ENCODE results near the gene HS3ST6.
"Not testable (repeated sequence)": the region's sequence is repeated elsewhere in the genome, so short reads cannot be mapped to it uniquely, and the experiment has no call there.

Gene HS3ST6

DNA sequence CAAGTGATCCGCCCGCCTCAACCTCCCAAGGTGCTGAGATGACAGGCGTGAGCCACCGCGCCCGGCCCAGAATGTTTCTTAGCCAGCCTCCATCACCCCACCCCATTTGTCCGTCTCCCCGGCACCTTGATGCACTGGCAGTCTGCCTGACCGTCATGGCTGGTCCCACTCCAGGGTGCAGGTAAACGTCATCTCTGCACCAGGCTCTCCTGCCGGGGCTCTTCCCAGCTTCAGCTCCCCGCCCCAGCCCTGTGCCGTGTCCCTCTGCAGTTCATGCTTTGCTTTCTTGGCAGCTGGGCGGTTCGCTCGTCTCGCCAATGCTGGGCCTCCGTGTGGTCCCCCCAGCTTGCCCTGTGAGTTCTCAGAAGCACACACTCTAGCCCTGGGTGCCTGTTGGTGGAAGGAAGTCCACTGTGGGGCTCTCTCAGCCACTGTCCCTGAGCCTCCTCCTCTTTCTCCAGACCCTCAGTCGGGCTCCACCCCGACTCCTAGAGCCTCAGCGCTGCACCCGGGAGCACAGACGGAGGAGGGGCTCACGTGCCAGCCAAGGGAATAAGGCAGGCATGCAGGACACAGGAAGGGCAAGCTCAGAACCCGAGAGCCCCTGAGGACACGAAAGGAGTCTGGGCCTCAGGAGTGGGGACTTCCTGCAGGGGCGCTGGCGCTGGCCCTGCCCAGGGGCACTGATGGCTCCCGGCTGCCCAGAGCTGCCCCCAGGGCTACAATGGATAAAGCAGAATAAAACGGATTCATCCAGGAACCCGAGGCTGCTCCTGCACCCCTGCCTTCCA lies 12.0 kb downstream of the HS3ST6 start:
- DNase-seq: no peak

DNA sequence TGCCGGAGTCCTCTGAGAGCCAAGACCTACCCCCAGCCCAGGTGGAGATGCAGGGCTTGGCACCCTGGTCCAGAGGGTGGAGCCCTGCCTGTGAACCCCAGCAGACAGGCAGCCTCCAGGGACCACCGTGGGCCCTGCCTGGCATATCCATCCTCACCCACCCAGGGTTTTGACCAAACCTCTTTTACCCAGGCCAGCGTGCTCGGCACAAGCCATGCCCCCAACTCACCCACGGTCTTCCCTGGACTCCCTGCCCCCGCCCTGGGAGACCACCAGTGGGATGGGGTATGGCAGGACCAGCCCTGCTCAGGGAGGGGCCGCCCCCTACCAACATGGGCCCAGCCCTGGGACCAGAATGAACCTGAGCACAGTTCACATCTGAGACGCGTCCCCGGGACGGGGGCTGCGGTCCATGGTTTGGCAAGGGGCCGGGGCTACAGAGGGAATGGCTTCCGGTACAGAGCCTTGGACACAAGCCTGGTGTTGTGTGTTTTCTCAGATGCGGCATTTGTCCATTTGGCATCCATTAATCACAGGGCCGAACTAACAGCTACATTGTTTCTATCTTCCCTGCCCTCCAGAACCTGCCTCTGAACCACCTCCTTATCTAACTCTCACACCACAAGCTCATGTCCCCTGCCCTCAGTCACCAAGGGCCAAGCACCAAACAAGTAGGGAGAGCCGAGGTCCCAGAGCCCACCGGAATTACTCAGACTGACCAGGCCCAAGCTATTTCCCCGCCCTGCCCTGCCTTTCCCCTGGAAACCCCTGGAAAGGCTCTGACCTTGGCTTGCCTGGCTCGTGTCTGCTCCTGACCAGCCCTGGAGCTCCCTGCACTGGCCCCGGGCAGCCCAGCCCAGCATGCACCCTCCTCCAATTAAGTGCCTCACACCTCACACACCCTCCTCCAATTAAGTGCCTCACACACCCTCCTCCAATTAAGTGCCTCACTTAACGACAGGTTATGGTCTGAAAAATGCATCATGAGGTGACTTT lies 14.1 kb downstream of the HS3ST6 start:
- DNase-seq: no peak

DNA sequence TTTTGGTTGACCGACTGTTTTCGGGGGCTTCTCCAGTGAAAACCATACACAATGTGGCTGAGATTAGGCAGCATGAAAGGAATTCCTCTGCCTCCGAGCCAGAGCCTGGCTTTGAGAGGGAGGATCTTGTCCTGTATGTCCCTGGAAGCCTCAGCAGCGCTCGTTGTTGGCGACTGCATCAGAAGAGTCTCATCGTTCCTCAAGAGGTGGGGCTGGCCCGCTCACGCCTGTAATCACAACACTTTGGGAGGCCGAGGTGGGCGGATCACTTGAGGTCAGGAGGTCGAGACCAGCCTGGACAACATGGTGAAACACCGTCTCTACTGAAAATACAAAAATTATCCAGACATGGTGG lies 15.0 kb downstream of the HS3ST6 start:
- no peak for DNase-seq

DNA sequence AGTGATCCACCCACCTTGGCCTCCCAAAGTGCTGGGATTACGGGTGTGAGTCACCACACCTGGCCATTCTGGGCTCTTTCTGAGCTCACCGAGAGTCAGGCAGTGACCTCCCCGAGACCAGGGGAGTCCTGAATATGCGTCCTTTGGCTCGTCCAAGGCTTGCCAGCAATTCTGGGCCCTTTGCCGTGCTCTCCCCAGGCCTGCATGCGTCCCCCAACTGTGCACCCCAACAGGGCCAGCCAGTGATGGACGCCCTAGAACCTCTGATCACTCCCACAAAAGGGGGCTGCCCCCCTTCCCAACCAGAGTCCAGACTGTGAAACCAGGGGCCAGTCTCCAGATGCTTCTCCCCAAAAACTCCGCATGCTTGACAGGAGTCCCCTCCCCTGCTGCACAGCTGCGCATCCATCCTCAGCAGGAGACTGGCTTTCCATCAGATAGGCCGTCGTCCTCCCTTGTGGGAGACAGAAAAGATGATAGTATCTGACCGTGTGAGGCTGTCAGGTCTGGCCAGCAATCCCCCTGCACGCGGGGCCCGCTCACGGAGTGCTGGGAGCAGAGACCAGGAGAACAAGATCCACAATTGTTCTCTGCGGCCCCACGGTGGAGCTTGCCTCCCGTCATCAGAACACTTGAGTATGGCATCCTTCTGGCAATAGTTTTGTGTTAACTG lies 15.5 kb downstream of the HS3ST6 start:
- no peak for DNase-seq

DNA sequence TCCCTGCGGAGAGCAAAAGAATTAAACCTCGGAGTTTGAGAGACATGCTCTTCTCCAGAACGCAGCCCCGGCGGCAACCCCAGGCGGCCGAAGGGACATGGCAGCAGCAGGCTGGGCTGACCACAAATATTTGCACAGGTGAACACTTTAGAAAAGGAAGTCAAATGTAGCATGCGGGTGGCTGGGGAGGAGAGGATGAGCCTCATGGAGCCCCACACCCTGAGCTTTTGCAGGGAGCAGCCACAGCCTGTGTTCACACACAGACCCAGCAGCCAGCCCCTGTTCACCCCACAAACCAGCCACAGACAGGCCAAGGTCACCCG lies 17.8 kb downstream of the HS3ST6 start:
- no peak for DNase-seq

DNA sequence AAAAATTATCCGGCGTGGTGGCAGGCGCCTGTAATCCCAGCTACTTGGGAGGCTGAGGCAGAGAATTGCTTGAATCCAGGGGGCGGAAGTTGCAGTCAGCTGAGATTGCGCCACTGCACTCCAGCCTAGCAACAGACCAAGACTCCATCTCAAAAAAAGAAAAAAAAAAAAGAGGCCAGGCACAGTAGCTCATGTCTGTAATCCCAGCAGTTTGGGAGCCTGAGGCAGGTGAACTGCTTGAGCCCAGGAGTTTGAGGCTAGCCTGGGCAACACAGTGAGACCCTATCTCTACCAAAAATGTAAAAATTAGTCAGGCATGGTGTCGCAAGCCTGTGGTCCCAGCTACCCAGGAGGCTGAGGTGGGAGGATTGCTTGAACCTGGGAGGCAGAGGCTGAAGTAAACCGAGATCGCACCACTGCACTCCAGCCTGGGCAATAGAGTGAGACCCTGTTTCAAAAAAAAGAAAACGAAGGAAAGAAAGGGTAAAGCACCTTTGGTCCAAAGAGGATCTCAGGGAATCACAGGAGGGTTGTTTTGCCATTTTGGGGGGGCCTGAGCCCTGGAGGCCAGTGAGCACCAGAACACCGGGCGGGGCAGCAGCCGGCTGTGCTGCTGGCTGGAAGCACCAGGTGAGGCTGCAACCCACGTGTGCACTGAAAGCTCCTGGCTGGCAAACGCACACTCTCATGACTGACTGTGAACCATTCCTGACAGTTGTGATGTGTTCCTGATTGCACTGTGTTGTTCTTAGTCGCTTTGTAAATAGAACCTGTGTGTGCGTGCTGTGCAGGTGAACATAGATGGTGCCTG lies 18.4 kb downstream of the HS3ST6 start:
- no peak for DNase-seq

DNA sequence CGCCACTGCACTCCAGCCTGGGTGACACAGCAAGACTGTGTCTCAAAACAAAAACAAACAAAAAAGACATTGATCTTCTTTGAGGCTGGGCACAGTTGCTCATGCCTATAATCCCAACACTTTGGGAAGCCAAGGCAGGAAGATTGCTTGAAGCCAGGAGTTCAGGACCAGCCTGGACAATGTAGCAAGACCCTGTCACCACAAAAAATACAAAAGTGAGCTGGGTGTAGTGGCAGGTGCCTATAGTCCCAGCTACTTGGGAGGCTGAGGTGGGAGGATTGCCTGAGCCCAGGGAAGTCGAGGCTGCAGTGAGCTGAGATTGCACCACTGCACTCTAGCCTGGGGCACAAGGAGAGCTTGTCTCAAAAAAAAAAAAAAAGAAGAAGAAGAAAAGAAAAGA lies 20.5 kb downstream of the HS3ST6 start:
- not testable (repeated sequence) for DNase-seq

DNA sequence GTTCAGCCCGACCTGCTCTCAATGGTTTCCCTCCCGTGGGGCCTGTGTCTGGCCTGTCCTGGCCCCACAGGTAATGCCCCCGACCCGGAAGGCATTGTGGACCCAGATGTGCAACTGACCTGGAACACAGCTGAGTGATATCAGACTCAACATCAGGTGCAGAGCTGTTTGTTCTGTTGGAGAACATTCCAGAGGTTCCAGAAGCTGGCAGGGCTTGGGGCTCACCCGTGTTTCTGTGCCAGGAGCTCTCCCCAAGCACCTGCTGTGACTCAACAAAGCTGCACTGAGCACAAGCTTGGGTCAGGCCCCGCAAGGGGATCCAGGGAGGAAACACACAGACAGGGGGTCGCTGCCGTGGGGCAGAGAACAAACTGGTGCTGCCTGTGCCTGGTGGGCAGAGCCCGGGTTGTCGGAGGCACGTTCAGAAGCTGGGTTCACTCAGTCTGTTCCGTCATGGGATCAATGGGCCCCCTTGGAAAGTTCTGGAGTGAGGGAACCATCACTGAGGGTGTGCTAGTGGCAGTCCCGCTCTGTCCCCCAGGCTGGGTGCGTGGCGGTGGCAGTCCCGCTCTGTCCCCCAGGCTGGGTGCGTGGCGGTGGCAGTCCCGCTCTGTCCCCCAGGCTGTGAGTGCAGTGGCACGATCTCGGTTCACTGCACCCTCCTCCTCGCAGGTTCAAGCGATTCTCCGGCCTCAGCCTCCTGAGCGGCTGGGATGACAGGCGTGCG lies 22.1 kb downstream of the HS3ST6 start:
- DNase-seq: no peak

DNA sequence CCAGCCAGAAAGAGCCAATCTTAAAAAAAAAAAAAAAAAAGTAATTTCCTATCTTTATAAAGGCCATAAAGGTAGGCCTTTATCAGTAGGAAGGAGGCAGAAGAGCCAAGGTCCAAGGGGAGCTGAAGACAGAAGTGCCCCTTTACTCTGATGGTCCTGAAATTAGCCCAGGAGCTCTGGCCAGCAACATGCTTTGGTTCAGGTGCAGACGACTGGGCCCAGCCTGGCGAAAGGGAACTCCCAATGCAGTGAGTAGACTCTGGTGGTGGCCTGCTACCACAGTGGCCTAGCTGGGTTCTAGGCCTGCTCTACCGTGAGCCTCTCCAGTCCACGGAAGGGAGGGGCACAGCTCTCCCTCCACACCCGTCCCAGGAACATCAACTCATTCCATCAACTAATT lies 23.1 kb downstream of the HS3ST6 start:
- no peak for DNase-seq

DNA sequence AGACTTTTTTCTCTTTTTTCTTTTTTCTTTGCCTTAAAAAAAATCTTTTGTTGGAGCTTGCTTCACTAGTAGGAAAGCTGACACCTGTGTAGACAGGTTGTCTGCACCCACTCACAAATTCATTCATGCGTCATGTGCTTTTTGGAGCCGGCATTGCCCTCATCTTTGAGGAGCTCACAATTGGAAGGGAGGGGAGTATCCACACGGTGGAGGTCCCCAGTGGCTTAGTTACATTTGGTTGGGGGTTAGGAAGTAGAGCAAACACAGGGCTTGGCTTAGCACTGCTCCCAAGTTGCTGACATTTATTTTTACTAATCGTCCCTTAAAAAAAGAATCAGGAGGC lies 27.5 kb downstream of the HS3ST6 start:
- no peak for DNase-seq

DNA sequence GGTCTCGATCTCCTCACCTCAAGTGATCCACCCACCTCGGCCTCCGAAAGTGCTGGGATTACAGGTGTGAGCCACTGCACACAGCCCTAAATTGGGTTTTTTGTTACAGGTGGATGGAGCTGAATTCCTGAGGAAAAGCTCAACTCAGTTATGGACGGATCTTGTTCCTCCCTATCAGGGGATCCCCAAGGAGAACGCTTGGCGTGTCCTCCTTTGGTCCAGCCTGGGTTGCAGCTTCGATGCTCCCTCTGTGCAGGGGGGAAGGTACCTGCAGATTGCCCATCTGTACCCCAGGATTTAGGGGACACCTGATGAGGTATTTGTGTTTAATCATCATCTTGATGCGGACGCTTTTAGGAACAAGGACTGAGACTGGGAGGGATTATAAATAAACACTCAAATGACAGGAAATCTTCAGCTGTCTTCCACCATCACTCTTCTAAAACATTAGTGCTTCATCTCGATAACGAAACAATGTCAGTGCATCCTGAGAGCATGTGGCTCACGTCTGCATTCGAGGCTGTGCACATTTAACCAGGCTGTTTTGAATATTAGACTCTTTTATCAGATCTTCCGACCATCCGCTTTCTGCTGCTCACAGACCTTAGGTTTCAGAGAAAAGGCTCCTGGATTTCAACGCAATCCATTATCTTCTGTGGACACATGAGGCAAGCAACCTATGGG lies 28.0 kb downstream of the HS3ST6 start:
- no peak for DNase-seq

DNA sequence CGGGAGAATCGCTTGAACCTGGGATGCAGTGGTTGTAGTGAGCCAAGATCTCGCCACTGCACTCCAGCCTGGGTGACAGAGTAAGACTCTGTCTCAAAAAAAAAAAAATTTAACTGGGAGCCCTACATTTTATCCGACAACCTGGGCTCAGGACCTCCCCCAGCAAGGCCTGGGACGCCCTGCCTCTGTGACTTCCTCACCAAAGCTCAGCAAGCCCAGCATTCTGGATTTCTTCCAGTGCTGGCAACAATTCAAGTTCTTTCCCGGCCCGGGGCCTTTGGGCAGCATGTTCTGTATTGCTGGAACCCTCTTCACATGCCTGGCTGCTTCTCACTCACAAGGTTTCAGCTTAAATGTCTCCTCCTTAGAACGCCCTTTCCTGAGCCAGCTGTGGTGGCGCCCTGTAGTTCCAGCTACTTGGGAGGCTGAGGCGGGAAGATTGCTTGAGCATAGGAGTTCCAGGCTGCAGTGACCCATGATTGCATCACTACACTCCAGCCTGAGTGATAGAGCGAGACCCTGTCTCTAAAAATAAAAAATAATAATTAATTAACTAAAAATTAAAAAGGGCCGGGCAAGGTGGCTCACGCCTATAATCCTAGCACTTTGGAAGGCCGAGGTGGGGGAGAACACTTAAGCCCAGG lies 30.4 kb downstream of the HS3ST6 start:
- no peak for DNase-seq

DNA sequence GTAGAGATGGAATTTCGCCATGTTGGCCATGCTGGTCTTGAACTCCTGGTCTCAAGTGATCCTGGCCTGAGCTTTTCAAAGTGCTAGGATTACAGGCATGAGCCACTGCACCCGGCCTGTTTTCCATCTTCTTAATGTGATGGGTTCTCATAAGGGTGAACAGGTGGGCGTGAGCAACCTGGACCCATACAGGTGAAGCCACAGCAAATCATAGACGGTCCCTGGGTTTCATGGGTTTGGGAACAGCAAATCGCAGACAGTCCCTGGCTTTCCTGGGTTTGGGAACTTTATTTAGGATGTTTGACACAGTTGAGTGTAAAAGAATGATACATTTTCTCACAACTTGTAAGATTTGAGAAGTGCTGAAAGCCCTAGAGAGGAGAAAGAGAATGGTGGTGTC lies 33.3 kb downstream of the HS3ST6 start:
- DNase-seq: no peak

DNA sequence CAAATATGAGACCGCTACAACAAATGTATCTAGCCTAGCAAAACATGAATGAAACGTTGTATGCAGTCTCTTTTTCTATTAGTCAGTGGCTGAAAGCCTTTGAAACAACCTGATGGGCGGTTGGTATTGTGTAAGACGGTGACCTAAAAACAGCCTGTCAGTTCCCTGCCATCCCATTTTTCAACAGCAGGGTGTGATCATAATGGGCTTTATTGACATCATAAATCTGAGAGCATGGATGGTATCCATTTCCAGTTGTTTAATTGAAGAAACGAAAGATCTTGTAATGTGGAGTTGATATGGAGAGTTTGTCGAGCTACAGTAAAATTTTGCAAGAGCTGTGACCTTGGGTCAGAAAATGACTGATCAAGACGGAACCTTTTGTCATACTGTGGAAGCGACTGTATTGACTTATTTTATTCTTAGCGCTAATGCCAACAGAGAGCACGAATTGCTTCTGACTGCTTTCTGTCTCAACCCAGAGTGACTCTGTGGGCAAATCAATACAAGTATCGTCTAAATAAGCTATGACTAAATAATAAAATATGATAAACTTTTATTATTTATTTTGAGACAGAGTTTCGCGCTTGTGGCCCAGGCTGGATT lies 34.0 kb downstream of the HS3ST6 start:
- DNase-seq: peak; percentile 26

DNA sequence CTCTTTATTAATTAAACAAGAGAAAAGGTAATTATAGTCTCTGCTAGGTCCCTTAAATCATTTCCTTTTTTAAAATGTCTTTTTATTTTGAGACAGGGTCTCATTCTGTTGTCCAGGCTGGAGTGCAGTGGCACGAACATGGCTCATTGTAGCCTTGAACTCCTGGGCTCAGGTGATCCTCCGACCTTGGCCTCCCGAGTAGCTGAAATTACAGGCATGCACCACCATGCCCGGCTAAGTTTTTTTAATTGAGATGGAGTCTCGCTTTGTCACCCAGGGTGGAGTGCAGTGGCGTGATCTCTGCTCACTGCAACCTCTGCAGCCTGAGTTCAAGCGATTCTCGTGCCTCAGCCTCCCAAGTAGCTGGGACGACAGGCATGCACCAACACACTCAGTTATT lies 37.0 kb downstream of the HS3ST6 start:
- DNase-seq: not testable (repeated sequence)

DNA sequence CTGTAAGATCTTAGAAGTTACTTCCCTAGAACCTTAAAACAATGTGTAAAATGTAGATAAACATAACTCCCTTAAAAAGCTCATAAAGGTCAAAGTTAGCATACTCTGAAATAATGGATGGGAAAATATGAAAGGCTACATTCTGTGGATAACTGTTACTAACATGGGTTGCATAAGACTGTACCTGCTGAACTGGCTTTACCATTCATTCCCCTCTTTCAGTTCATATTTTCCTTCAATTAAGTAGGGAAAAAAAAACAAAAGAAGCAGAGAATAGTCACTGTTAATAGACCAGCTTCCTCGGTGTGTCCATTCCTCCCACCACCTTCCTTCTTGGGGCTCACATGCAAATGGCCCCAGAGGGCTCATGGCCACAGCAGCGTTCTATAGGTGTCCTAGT lies 38.7 kb downstream of the HS3ST6 start:
- DNase-seq: no peak

DNA sequence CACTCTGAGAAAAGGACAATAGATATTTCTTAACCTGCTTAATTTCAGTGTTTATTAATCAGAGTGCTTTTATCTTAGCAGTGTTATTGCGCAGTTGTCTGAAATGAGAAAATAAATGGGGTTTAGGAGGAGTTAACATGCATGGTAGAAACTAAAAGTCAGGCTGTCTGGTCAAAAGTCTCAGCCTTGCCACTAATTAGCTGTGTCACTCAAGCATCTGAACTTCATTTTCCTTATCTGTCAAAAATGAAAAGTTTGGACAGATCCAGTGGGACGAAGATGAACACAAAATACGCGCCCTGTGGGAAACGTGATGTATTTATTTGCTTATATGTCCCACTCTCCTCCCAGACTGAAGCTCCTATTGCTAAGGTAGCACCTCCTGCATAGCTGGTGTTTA lies 40.0 kb downstream of the HS3ST6 start:
- no peak for DNase-seq

DNA sequence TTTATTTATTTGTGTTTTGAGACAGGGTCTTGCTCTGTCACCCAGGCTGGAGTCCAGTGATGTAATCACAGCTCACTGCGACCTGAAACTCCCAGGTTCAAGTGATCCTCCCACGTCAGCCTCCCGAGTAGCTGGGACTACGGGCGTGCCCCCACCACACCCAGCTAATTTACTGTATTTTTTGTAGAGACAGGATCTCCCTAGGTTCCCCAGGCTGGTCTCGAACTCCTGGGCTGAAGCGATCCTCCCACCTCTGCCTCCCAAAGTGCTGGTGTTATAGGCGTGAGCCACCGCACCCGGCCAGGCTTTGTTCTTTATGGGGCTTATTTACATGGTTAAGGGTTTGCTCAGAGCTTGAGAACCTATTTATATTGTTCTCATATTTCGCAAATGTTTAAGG lies 40.4 kb downstream of the HS3ST6 start:
- DNase-seq: no peak

DNA sequence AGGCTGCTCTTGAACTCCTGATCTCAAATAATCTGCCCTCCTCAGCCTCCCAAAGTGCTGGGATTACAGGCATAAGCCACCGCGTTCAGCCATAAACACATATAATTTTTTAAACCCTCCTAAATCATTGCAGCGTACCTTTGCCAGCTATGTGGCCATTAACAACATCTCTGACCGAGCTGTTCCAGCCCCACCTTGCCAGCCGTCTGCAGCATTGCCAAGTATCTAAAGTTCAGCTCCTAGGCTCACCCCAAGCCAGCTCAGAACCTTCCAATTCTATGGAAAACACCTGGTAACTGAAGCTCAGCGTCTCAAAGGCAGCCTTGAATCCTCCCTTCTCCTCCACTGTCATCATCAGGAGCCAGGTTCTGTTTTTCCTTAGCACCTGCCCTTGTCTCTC lies 41.1 kb downstream of the HS3ST6 start:
- no peak for DNase-seq

DNA sequence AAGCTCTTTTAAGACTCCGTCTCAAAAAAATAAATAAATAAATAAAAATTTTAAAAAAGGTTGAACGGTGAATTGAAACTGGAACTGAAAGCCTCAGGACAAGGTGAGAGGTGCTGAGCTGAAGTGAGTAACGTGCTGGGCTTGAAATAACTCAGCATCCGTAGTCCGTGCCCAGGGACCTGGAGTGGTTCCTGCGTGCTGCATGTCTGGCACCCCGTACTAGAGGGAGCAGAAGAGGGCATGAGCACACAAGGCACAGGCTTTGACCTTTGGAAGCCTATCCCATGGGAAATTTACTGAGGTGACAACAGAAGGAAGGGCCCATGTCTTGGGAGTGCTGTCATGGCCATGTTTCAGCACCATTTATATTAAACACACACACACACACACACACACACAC lies 41.7 kb downstream of the HS3ST6 start:
- DNase-seq: peak; percentile 33

DNA sequence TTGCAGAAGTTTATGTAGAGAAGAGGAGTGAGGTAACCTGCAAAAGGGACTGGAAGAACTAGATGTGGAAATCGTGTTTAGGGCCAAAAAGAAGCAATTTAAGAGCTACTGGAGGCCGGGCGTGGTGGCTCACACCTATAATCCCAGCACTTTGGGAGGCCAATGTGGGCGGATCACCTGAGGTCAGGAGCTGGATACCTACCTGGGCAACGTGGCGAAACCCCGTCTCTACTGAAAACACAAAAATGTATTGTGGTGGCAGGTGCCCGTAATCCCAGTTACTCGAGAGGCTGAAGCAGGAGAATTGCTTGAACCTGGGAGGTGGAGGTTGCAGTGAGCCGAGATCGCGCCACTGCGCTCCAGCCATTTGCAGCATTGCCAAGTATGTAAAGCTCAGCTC lies 42.1 kb downstream of the HS3ST6 start:
- DNase-seq: not testable (repeated sequence)
